HG03565 (cell line): Measurements from ENCODE around the gene CACNA2D3.
"Not testable (repeated sequence)": the region's sequence is repeated elsewhere in the genome, so short reads cannot be mapped to it uniquely, and the experiment has no call there.

Experiments used
- ATAC-seq: cut with Tn5 transposase; IDR thresholded peaks from one replicate; pipeline ENCODE4 v1.9.1; 2021; ENCODE audit warnings: mild to moderate bottlenecking, moderate library complexity; ENCODE audit not compliant: unreplicated experiment

Gene CACNA2D3

GRCh38 chr3:54965746-54966145 lies 843.4 kb downstream of the CACNA2D3 start:
- ATAC-seq: no peak

DNA sequence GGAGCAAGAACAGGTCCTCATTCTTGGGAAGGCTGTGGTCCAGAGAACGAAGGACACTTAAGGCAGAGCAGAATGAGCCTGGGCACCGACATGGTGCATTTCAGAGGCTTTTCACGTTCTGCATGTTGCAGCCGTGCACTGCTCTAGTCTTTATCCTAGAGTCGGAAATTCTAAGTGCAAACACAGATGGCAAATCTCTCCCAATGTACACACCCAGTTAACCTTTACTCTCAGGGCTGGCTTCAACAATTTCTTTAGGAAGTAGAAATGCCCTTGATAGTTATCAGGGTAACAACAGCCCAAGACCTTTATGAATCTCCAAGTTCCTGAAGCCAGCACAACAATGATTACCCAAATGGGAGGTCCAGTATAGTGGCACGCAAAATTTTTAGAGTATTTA lies 844.6 kb downstream of the CACNA2D3 start:
- ATAC-seq: no peak

GRCh38 chr3:54967731-54968161 lies 845.4 kb downstream of the CACNA2D3 start:
- no peak for ATAC-seq

DNA sequence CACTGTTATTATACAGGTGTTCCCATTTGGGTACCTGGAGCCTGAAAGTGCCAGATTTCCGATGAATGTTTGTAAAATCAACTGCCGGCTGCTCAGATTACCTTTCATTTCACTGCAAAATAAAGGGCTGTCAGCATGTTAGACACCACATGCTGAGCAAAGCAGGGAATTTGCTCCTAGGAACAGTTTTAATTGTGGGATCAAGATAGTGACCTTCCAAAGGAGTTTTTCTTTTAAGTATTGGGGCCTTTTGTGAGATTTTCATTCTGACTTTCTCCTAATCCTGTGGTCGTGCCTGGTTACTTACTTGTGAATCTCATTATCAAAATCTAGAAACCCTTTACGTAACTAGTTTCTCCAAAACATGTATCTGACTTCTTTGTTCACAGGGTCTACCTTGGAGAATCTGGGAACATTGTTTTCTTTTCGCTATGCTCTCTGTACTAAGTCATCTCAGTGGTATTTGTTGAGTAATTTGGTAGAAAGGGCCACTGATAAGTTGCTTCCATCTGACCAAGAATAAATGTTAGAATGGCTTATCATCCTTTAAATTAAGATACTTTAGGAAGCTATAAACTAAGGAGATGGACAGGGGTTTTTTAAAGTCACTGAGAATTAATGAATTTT lies 846.3 kb downstream of the CACNA2D3 start:
- ATAC-seq: no peak

DNA sequence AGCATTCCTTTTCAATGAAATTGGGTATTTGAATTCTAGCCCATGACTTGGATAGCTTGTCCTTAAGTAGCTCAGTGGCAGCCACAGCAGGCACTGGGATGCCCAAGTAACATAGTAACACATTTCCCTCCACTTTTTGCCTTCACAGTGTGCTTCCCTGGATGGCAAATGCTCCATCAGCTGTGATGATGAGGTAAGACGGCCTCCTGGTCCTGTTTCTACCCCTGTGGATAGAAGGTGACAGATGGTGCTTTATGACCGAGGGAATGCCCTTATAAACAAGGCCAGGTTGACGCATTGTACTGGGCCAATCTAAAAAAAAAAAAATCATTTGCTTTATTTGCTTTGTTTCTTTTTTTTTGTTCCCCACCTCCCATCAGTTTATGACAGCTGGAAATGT lies 847.3 kb downstream of the CACNA2D3 start:
- no peak for ATAC-seq

DNA sequence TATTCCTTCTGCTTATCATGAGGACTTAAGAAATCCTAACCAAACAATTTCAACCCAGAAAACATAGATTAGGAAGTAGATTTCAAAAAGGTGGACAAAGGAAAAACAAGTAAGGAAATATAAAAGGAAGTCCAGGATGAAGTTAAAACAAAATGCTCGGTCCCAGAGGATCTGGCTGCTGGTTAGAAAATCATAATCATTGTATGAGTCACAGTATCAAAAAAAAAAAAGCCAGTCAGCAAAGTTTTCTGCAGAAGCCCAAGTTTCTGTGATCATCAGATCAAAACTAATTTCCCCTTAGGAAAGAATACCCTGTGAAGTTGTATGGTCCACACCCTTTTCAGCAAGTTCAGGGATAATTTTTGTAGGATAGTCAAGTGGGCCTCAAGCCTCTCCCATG lies 848.5 kb downstream of the CACNA2D3 start:
- ATAC-seq: no peak

GRCh38 chr3:54977439-54977838 lies 855.1 kb downstream of the CACNA2D3 start:
- no peak for ATAC-seq

DNA sequence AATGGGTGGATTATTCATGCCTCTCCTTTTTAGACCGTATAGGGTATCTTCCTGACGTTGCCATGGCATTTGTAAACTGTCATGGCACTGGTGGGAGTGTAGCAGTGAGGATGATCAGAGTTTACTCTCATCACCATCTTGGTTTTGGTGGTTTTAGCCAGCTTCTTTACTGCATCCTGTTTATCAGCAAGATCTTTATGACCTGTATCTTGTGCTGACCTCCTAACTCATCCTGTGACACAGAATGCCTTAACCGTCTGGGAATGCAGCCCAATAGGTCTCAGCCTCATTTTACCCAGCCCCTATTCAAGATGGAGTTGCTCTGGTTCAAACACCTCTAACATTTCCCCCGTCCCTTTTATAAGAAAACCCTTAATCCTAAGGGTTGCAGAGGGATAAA lies 855.6 kb downstream of the CACNA2D3 start:
- ATAC-seq: not testable (repeated sequence)

DNA sequence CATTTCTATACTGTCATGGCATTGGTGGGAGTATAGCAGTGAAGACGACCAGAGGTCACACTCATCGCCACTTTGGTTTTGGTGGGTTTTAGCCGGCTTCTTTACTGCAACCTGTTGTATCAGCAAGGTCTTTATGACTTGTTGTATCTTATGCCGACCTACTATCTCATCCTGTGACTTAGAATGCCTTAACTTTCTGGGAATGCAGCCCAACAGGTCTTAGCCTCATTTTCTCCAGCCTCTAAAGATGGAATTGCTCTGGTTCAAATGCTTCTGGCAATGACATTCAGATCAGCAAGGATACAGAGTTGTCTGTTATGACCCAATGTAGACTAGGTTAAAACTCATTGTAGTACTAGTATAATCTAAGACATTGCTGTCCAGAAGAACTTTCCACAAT lies 860.5 kb downstream of the CACNA2D3 start:
- no peak for ATAC-seq

DNA sequence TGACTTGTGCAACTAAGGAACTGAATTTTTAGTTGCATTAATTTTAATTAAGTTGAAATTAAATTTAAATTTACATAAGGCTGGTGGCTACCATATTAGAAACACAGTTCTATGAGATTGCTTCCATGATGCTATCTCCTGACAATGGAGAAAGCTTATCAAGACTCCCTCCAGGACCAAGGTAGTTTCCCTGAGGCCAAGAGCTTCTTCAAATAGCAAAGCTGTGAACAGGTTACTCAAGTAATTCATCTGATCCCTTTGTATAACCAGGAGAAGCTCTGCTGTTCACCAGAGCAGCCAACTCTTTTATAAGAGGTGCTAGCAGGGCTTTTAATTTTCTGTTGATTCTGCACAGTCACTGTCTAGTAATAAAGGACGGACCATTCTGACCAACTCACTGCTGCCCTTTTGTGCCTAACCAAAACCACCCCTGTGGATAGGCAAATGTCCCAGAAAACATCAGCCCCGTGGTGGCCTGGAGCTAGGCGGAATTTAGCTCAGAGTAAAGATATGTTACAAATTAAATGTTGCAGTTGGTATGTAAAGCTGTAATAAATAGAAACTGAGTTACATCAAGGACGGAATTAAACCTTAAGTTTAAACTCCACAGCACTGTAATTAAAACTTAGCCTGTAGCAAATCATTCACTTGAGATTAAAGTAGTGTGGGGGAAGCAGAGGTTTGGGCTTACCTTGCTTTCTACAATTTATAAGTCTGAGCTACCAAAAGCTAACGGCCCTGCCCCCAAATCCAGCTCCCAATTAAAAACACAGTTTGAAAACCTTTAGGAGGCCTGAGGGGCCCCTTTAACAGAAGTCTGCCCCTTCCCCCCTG lies 861.1 kb downstream of the CACNA2D3 start:
- no peak for ATAC-seq

DNA sequence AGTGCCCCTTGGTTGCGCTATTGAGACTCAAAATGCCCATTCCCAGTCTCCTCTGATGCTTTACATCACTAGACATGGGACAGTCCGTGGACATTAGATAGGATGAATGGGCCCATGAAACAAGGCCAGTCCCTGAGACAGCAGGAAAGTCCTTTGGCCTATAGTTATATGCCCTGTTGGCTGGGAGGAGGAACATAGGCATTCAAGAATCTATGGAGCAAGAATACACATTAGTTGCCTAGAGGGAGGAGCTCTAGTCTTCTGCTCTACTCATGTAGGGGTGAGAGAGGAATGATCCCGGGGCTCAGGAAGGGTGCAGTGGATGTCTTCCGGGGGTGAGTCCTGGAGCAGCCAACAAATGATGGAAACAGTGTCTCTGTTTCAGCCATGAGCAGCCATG lies 863.5 kb downstream of the CACNA2D3 start:
- ATAC-seq: no peak

DNA sequence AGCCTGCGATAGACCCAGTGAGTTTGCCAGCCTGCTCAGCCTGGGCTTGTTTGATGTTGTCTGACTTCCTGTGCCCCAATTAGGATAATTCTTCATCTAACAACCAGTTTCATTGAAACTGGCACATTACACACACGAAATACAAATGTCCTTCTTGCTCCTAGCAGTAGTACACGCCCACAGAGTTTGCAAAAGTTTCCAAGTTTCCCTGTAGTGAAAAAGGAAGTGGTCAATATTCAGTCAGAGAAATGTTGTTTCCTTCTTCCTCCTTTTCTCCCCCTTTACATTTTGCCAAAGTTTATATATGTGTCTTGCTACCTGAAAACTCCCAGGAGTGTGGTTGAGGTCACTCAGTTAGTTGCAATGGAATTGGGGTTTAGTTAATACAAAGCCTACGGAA lies 863.9 kb downstream of the CACNA2D3 start:
- no peak for ATAC-seq

GRCh38 chr3:54987719-54988118 lies 865.4 kb downstream of the CACNA2D3 start:
- no peak for ATAC-seq

GRCh38 chr3:54988302-54988837 lies 866.0 kb downstream of the CACNA2D3 start:
- ATAC-seq: no peak

GRCh38 chr3:54988838-54989630 lies 866.7 kb downstream of the CACNA2D3 start:
- no peak for ATAC-seq

GRCh38 chr3:54994111-54994513 lies 871.8 kb downstream of the CACNA2D3 start:
- ATAC-seq: no peak

DNA sequence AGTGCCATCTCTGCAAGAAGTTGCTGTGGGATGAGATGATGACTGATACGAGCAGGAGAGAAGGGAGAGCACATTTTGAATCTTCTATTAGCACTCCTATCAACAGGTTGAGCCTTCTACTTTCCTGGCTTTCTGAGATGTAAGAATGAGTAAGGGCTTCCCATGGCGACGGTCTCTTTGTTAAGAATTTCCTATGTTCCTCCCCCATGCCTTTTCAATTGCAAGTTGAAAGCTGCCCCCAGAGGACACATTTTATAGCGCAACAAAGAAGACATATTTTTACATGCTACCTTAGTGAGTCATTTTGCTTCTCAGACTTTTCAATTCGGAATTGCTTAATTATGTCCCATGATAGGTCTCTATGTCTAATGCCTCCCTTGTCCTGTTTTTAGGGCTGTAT lies 876.8 kb downstream of the CACNA2D3 start:
- ATAC-seq: no peak

- ATAC-seq: no peak
Measured at GRCh38 chr3:54999811-55000210, 877.5 kb downstream of the CACNA2D3 start.

- no peak for ATAC-seq
Measured at GRCh38 chr3:55000546-55000945, 878.2 kb downstream of the CACNA2D3 start.

DNA sequence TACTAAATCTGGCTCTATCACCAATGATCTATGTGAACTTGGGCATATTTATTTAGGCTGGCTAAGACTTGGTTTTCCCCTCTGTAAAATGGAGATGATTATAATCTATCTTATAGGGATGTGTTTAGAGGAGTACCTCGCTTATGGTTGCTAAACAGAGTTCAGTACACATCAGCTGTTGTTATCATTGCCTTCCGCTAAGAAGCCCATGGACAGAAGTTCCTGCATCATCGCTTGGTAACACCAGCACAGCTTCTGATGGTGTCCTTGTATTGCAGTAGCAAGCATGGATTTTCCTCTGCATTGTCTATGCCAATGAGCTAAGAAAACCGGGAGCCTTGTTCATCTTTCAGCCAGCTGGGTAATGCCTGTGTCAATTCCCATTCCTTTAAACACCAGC lies 878.6 kb downstream of the CACNA2D3 start:
- no peak for ATAC-seq

DNA sequence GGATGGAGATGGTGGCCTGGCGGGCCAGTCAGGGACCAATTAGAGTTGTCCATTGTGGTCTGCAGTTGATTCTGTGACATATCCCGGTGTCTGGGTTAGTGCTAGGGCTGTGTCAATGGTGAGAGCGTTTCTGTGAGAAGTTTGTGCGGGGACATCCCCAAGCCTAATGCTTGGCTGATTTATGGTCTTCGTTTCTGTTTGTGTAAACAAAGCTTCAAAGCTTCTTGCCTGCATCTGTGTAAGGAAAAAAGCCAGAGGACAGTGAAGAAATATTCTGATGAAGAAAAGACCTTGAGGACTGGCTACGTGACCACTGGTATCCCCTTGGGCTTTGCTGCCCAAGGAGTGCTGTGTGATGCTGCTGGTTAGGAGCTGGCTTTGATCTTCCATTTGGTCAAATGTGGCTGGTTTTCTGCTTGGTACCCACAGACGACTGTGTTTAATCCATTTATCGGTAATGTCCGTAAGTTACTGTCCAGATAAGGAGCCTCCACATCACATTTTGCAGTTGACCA lies 880.1 kb downstream of the CACNA2D3 start:
- no peak for ATAC-seq
